Neutrophil (primary cell): ENCODE measurements around the gene SHC2.
"Not testable (repeated sequence)": the region's sequence is repeated elsewhere in the genome, so short reads cannot be mapped to it uniquely, and the experiment has no call there.

ENCODE experiments used
- H3K27ac ChIP-seq: fragments of 200-600 bp; sonication (generic); 2 replicates; pipeline ENCODE4 v1.5.1; 2016; ENCODE audit warnings: mild to moderate bottlenecking, moderate library complexity
- H3K27me3 ChIP-seq: fragments of 200-600 bp; sonication (generic); 2 replicates; pipeline ENCODE4 v1.6.0; 2016; ENCODE audit warnings: mild to moderate bottlenecking
- H3K36me3 ChIP-seq: fragments of 200-600 bp; sonication (generic); 2 replicates; pipeline ENCODE4 v1.5.1; 2017
- H3K4me1 ChIP-seq, 2 experiments: fragments of 200-600 bp in 1 of 2; sonication (generic) in 1 of 2; 1 replicate in 1 of 2; 2 replicates in 1 of 2; pipeline versions ENCODE4 v1.5.1 to v1.6.1; 2013 to 2016; ENCODE audit warnings: low read depth in 1 of 2, low read length in 1 of 2, mild to moderate bottlenecking in 1 of 2, moderate library complexity in 1 of 2; ENCODE audit not compliant: control insufficient read depth in 1 of 2, insufficient read depth in 1 of 2
- H3K4me3 ChIP-seq, 2 experiments: fragments of 200-600 bp in 1 of 2; sonication (generic) in 1 of 2; 1 replicate in 1 of 2; 2 replicates in 1 of 2; pipeline ENCODE4 v1.5.1; 2013 to 2016; ENCODE audit warnings: low read depth in 1 of 2, low read length in 1 of 2, mild to moderate bottlenecking in 1 of 2, moderate library complexity in 1 of 2
- H3K9me3 ChIP-seq: fragments of 200-600 bp; sonication (generic); 2 replicates; pipeline ENCODE4 v1.5.1; 2016
- TF ChIP-seq, protein P1 (sequence below): fragments of 200-600 bp; sonication (generic); IDR thresholded peaks from 2 replicates; pipeline ENCODE4 v1.5.1; 2016; ENCODE audit warnings: antibody characterized with exemption

SHC2 gene

DNA sequence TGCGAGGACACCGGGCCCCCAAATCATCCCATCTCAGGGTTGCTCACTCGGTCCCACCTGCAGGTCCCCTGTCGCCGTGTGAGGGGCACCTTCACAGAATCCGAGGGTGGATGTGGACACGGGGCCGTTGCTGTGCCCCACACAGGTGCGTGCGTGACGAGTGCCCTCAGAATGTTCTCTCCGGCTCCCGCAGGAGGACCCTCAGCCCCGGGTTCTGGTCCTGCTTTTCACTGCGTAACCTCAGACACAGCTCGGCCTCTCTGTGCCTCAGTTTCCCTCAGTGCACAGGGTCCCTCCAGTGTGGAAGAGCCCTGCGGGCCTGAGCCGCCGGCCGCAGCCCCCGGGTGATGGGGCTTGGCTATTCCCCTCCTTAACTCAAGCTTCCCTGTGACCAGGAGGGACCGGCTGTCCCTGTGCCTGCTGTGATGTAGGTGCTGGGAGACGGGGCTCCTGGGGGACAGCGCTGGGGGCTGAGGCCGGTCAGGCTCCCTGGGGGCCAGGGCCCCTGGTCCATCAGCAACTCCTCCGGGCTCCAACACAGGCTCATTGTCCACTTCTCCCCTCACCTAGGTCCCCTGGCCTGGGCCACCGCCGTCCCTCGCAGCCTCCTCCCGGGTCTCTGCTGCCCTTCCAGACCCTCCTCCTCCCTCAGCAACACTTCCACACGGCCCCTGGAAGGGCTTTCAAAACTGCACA lies 4.8 kb downstream of the SHC2 start:
- H3K27ac ChIP-seq = no peak overlapping the region
- no peaks in the 10 kb centered on the region for H3K4me1 ChIP-seq
- TF ChIP-seq, protein P1, sequence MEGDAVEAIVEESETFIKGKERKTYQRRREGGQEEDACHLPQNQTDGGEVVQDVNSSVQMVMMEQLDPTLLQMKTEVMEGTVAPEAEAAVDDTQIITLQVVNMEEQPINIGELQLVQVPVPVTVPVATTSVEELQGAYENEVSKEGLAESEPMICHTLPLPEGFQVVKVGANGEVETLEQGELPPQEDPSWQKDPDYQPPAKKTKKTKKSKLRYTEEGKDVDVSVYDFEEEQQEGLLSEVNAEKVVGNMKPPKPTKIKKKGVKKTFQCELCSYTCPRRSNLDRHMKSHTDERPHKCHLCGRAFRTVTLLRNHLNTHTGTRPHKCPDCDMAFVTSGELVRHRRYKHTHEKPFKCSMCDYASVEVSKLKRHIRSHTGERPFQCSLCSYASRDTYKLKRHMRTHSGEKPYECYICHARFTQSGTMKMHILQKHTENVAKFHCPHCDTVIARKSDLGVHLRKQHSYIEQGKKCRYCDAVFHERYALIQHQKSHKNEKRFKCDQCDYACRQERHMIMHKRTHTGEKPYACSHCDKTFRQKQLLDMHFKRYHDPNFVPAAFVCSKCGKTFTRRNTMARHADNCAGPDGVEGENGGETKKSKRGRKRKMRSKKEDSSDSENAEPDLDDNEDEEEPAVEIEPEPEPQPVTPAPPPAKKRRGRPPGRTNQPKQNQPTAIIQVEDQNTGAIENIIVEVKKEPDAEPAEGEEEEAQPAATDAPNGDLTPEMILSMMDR = no peak
- H3K36me3 ChIP-seq = no peaks in the 10 kb centered on the region
- H3K4me3 ChIP-seq = no peak overlapping the region
- peaks cover 42% of the 10 kb centered on the region for H3K27me3 ChIP-seq
- no peaks in the 10 kb centered on the region for H3K9me3 ChIP-seq

DNA sequence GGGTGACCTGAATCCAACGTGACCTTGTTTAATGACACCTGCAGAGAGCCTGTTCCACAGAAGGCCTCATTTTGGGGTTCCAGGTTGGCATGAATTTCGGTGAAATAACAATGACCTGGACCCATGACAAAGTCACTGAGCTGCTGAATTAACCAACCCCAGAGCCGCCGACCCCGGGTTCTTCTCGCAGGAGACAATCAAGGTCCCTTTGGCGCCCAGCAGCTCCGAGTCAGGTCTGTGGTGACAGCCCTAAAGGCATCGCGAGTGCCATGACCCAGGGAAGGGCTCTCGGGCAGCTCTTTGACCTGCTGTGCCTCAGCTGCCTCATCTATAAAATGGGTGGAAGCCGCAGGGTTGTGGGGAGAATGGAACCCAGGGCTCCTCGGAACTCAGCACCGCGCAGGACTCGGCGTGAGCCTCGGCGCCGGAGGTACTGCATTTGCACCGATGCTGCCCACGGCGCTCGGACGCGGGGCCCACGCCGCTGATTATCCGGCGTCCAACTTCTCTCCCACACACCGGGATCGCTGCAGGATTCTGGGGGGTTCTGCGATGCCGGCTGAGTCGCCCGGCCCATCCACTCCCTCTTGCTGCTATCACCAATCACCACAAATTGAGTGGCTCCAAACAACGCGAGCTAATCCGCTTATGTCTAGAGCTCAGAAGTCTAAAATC lies 5.7 kb downstream of the SHC2 start:
- Histone ChIP-seq H3K27ac (no peak overlapping the region), H3K4me1 (no peaks in the 10 kb centered on the region), H3K36me3 (no peaks in the 10 kb centered on the region), H3K4me3 (no peak overlapping the region), H3K27me3 (peaks cover 37% of the 10 kb centered on the region), H3K9me3 (no peaks in the 10 kb centered on the region)
- TF ChIP-seq, protein P1 = no peak

DNA sequence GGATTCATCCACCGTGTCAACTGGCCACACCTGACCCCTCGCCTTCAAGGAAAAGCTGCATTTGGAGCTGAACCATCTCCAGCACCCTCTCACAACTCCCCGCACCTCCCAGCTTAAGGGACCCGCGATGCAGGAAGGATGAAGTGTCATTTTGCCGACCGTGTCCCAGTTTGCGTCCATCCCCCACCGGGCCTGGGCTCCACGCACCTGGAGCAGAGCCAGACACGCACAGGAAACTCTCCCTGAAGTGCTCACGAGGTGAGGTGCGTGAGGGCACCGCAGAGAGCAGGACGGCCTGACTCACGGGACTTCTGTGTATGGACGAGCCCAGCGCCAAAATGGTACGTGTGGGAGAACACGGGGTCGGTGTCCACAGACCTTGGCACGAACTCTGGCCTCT lies 7.2 kb downstream of the SHC2 start:
- Histone ChIP-seq H3K4me3 (no peak overlapping the region), H3K36me3 (no peaks in the 10 kb centered on the region), H3K9me3 (no peaks in the 10 kb centered on the region), H3K4me1 (no peaks in the 10 kb centered on the region), H3K27me3 (peaks cover 24% of the 10 kb centered on the region), H3K27ac (no peak overlapping the region)
- TF ChIP-seq, protein P1 = no peak

DNA sequence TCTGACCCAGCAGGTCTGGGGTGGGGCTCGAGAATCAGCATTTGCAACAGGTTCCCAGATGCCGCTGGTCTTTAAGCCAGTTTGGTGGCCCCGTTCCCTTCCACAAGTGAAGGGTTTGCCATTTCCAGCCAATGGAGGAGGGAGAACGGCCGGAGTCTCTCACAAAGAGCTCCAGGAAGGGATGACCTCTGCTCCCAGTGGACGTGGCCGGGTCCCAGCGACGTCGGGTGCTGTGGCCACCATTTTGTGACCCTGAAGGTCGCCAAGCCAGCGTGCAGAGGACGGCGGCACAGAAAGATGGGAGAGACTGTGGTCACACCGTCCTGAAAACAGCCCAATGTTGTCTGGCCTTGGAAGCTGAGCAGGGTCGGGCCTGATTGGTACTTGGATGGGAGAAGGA lies 8.0 kb downstream of the SHC2 start:
- no peaks in the 10 kb centered on the region for H3K36me3 ChIP-seq
- peaks cover 24% of the 10 kb centered on the region for H3K27me3 ChIP-seq
- H3K9me3 ChIP-seq = no peaks in the 10 kb centered on the region
- no peak overlapping the region for H3K4me3 ChIP-seq
- no peak overlapping the region for H3K27ac ChIP-seq
- TF ChIP-seq, protein P1 = no peak
- H3K4me1 ChIP-seq = no peaks in the 10 kb centered on the region

DNA sequence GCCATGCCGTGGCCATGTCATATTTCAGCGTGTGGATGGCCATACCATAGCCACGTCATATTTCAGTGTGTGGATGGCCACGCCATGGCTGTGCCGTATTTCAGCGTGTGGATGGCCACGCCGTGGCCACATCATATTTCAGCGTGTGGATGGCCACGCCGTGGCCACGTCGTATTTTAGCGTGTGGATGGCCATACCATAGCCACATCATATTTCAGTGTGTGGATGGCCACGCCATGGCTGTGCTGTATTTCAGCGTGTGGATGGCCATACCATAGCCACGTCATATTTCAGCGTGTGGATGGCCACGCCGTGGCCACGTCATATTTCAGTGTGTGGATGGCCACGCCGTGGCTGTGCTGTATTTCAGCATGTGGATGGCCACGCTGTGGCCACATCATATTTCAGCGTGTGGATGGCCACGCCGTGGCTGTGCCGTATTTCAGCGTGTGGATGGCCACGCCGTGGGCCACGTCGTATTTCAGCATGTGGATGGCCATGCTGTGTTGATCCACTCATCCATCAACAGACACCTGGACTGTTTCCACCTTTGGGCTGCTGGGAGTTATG lies 9.8 kb downstream of the SHC2 start:
- peaks cover 19% of the 10 kb centered on the region for H3K27me3 ChIP-seq
- H3K36me3 ChIP-seq, H3K4me1 ChIP-seq, H3K9me3 ChIP-seq, H3K4me3 ChIP-seq, H3K27ac ChIP-seq: not testable (repeated sequence)

DNA sequence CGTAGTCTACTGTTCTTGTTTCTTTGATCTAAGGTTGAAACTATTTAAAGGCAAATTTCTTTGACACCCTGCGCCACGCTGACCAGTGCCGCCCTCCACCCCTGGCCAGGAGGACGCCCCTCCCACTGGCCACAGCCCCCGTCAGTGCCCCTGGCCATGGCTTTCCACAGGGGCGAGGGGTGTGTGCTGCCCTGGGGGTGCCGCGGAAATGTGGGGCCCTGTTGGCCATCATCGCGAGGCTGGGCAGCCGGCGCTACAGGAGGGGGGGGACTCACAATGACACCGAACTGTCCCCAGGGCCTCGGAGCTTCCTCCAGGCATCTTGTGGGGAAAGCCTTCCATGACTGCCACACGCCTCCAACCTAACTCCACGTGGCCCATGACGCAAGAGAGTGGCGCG lies 10.9 kb downstream of the SHC2 start:
- Histone ChIP-seq H3K9me3 (no peaks in the 10 kb centered on the region), H3K27me3 (peaks cover 19% of the 10 kb centered on the region), H3K36me3 (no peaks in the 10 kb centered on the region), H3K4me1 (no peaks in the 10 kb centered on the region), H3K4me3 (no peak overlapping the region), H3K27ac (no peak overlapping the region)
- TF ChIP-seq, protein P1 = no peak
